Mucosa of stomach (tissue), 1 donor: Measurements from ENCODE around the gene HERC2.

Experiments used
- H3K27me3 ChIP-seq: one replicate; pipeline ENCODE4 v1.7.0; 2013; ENCODE audit warnings: mild to moderate bottlenecking, low read length; ENCODE audit not compliant: control insufficient read depth, insufficient read depth
- H3K36me3 ChIP-seq: one replicate; pipeline ENCODE4 v1.7.0; 2013; ENCODE audit warnings: low read length; ENCODE audit not compliant: control insufficient read depth, insufficient read depth
- H3K4me1 ChIP-seq: one replicate; pipeline ENCODE4 v1.7.0; 2013; ENCODE audit warnings: mild to moderate bottlenecking, low read length; ENCODE audit not compliant: control insufficient read depth, insufficient read depth
- H3K4me3 ChIP-seq: one replicate; pipeline ENCODE4 v1.7.0; 2013; ENCODE audit warnings: low read length
- H3K9ac ChIP-seq: one replicate; pipeline ENCODE4 v1.7.0; 2013; ENCODE audit warnings: mild to moderate bottlenecking, low read length, moderate library complexity
- H3K9me3 ChIP-seq: one replicate; pipeline ENCODE4 v1.7.0; 2013; ENCODE audit warnings: mild to moderate bottlenecking, low read length, moderate library complexity; ENCODE audit not compliant: control insufficient read depth
- donor health status: Pancreatic carcinoma.

The HERC2 gene

DNA sequence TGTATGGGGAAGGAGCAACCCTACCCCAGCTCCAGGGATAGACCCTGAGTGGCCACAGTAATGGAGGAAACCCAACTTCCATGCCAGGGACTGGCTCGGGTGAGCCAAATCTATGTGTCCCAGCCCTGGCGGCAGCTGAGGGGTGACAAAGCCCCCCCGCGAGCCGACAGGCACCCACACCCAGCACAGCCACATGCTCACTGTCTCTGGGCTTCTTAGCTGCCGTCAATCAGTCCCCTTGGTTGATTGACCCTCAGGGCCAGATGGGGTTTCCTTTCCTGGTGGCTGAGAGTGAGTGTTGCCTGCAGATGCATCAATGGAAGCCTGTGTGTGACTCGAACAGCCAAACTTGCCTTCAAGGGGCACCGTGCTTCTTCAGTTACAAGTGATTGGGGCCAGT lies 220.8 kb downstream of the HERC2 start:
- Histone ChIP-seq H3K36me3 (no peaks in the 10 kb centered on the region), H3K4me3 (no peak overlapping the region), H3K4me1 (peaks cover 20% of the 10 kb centered on the region), H3K9ac (no peak overlapping the region), H3K27me3 (peaks cover 65% of the 10 kb centered on the region), H3K9me3 (no peaks in the 10 kb centered on the region)

GRCh38 chr15:28100516-28101195 lies 221.3 kb downstream of the HERC2 start:
- Histone ChIP-seq H3K9me3 (no peaks in the 10 kb centered on the region), H3K4me1 (peaks cover 23% of the 10 kb centered on the region), H3K36me3 (no peaks in the 10 kb centered on the region), H3K4me3 (no peak overlapping the region), H3K27me3 (peaks cover 65% of the 10 kb centered on the region), H3K9ac (no peak overlapping the region)

DNA sequence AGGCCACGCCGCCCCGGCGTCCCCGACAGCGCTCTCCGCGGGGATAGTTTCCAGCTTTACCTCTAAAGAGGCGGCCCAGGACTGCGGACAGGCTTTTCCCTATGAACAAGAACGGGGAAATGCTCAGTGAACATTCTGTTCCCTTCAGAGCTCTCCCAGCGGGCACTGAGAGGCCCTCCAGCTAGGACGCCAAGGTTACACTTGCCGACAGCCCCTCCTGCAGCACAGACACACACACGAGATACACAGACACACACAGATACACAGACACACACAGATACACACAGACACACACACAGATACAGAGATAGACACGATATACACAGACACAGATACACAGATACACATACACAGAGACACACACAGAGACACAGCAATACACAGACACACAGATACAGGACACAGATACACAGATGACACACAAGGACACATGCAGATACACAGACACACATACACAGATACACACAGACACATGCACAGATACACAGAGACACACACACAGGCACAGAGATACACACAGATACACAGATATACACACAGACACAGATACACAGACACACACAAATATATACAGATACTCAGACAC lies 222.3 kb downstream of the HERC2 start:
- Histone ChIP-seq H3K9me3 (no peaks in the 10 kb centered on the region), H3K4me3 (no peak overlapping the region), H3K36me3 (no peaks in the 10 kb centered on the region), H3K4me1 (peaks cover 27% of the 10 kb centered on the region), H3K9ac (no peak overlapping the region), H3K27me3 (peaks cover 61% of the 10 kb centered on the region)

- no peak within 1 kb of the TSS for H3K4me3 ChIP-seq
- H3K9me3 ChIP-seq, result no peaks in the 10 kb centered on the region
- H3K9ac ChIP-seq, result no peak within 1 kb of the TSS
- H3K4me1 ChIP-seq, result peaks cover 34% of the 10 kb centered on the region
- no peaks in the 10 kb centered on the region for H3K36me3 ChIP-seq
- peaks cover 64% of the 10 kb centered on the region for H3K27me3 ChIP-seq
Observed at GRCh38 chr15:28098766-28099554, 223.0 kb downstream of the HERC2 start, which contains the start of gene OCA2. Gene OCA2 (minus strand): TSS chr15:28099315. CDS start chr15:28081874, 17,441 bp downstream.

DNA sequence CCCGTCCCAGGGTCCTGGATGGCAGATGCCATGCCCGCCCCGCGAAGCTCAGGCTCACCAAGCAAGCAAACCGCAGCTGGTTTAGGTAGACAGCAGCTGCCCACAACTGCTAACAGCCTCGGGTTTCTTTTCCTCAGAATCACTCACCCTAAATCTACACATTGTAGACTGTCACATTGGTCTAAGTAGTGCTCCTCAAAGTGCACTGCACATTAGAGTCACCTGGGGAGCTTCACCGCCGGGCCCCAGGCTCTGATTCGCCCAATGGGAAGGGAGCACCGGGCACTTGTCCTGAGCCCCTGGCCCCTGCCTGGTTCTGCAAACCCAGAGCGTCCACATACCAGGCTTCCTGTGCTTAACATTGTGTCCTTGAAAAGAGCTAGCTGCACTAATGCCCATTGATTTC lies 223.6 kb downstream of the HERC2 start:
- Histone ChIP-seq H3K27me3 (peaks cover 70% of the 10 kb centered on the region), H3K36me3 (no peaks in the 10 kb centered on the region), H3K4me1 (peaks cover 36% of the 10 kb centered on the region), H3K4me3 (no peak overlapping the region), H3K9ac (no peak overlapping the region), H3K9me3 (no peaks in the 10 kb centered on the region)

DNA sequence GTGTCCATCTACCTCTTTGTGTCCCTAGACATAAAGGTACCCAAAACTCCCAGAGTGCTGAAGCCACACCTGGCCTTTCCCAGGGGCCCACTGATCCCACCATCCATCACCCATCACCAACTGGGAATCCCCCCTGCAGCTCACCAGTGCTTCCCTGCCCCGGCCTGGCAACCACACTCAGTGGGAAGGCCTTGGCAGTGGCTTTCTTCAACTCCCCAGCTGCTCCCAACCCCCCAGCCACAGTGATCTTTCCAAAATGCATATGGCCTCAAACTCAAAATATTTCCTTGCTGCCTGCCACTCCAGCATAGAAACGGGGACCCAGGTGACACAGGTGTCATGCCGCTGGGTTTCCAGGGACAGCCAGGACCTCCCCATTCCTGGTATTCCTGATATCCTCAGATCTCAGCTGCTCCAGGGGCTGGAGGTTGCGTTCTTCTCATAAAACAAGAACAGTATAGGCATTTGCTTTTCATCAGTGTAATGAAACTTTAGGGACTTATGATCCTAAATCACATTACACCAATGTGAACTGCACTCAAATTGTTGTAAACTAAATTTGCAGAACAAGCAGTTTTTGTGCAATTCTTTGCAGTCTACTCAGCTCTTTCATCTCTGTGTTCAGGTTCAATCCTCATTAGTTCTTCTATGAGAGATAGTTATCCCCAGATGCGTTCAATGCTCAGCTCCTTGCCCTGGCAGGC lies 224.2 kb downstream of the HERC2 start:
- Histone ChIP-seq H3K4me3 (no peak overlapping the region), H3K9me3 (no peaks in the 10 kb centered on the region), H3K27me3 (peaks cover 70% of the 10 kb centered on the region), H3K9ac (no peak overlapping the region), H3K4me1 (peaks cover 36% of the 10 kb centered on the region), H3K36me3 (no peaks in the 10 kb centered on the region)

DNA sequence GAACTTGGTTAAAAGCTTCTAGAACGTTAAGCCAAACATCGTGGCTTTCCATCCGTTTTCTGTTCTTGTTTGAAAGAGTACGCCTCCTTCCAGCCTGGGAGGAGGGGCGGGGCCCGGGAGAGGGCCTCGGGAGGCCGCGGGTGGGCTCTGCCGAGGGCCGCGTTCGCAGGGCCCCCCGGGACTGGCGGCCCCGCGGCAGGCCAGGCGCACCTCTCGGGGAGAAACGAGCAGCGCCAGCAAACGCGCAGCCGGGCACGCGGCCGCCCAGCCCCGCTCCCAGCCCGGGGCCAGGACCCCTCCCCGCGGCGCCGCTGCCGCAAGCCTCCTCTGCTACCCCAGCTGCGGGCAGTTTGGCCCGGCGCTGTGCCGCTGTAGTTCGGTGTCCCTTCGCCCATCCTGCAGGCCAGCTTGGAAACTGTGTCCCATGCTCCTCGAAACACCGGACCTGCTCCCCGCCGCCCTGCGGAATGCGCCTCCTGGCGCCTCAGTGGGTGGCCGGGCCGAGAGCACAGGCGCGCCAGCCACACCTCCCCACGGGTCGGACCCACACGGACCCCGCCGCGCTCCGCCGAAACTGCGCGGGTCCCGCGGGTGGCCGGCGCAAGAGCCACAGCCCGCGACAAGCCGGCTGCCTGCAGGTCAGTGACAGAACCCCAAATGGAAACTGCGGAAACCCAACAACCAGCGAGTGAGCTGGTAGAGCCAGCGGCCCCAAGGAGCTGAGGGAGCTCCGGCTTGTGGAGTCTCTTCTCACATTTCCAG lies 225.1 kb downstream of the HERC2 start:
- Histone ChIP-seq H3K4me1 (peaks cover 36% of the 10 kb centered on the region), H3K9ac (peak overlapping the region; percentile 8), H3K27me3 (peaks cover 70% of the 10 kb centered on the region), H3K9me3 (no peaks in the 10 kb centered on the region), H3K36me3 (no peaks in the 10 kb centered on the region), H3K4me3 (peak overlapping the region; percentile 9)

DNA sequence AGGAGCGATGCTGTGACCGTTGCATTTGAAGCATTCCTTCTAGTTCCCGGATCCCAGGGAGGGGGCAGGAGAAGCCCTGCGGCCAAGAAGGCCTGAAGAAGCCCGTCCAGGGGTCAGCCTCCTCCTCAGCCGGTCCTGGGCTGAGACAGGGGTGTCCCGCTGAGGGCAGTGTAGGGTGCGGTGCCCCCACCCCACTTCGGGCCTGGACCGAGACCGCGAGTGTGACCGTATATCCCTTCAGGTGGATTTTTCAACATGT lies 225.6 kb downstream of the HERC2 start:
- Histone ChIP-seq H3K9ac (peak overlapping the region; percentile 8), H3K4me3 (peak overlapping the region; percentile 9), H3K9me3 (no peaks in the 10 kb centered on the region), H3K27me3 (peaks cover 66% of the 10 kb centered on the region), H3K4me1 (peaks cover 36% of the 10 kb centered on the region), H3K36me3 (no peaks in the 10 kb centered on the region)

DNA sequence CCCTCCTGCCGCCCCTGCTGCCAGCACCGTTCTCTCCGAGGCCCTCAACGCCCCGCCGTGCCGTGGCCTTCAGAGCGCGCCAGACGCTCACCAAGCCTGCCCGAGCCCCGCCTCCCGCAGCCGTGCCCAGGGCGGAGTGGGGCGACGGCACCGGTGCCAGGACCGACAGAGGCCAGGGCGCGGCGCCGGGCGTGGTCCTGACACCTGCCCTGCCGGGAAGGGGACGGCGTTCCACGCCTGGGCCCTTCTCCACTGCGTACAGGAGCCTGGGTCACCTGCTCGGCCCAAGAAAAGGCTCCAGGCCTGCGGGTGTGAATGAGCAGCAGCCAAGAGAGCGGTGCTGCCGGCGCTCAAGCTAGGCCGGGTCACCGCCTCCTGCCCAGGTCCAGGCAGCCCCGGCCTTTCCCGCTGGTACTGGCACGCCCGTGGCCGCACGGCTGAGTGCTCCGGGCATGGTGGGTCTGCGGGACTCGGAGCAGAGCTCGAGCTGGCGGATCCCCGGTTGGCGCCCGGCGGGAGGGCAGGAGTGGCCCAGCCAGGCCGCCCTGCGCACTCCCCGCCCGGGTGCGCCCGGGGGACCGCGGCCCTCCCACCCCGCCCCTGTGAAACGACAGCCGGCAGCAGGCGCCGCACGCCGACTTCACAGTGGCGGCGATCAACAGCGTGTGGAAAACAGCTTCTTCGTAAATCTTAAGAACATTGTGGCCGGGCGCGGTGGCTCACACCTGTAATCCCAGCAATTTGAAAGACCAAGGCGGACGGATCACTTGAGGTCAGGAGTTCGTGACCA lies 227.1 kb downstream of the HERC2 start:
- Histone ChIP-seq H3K4me3 (no peak overlapping the region), H3K36me3 (no peaks in the 10 kb centered on the region), H3K9ac (peak overlapping the region; percentile 34), H3K9me3 (no peaks in the 10 kb centered on the region), H3K4me1 (peaks cover 36% of the 10 kb centered on the region), H3K27me3 (peaks cover 55% of the 10 kb centered on the region)

DNA sequence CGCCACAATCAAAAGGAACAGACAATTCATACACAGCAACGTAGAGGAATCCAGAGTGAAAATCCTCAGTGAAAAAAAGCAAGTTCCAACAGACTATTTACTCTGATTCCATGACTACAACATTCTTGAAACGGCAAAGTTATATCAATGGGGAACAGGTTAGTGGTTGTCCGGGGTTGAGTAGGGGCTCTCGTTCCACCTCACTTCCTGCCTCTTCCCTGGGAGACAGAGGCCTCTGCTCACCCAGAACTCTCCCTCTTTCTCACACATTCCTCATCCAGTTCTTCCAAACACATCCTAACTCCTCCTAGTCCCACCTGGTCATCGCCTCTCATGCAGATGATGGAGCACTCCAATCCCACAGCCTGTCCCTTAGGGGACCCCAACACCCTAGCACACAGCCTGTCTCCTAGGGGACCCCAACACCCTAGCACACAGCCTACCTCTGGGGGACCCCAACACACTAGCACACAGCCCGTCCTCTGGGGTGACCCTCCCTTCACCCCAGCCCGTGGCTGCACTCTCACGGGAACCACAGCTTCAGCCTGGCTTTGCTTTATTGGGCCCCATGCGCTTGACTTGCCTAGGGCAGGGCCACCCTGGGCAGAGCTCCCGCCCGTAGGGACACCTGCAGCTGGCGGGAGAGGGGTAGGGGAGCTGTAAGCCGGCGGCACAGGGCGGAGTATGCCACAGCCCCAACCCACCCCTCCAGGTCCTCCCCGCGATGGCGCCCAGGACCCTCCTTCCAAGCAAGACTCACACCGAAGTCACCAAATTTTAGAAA lies 228.0 kb downstream of the HERC2 start:
- Histone ChIP-seq H3K4me3 (no peak overlapping the region), H3K9ac (no peak overlapping the region), H3K4me1 (peaks cover 33% of the 10 kb centered on the region), H3K9me3 (no peaks in the 10 kb centered on the region), H3K27me3 (peaks cover 47% of the 10 kb centered on the region), H3K36me3 (no peaks in the 10 kb centered on the region)
